Measurements from ENCODE around the gene ATRN.

DNA sequence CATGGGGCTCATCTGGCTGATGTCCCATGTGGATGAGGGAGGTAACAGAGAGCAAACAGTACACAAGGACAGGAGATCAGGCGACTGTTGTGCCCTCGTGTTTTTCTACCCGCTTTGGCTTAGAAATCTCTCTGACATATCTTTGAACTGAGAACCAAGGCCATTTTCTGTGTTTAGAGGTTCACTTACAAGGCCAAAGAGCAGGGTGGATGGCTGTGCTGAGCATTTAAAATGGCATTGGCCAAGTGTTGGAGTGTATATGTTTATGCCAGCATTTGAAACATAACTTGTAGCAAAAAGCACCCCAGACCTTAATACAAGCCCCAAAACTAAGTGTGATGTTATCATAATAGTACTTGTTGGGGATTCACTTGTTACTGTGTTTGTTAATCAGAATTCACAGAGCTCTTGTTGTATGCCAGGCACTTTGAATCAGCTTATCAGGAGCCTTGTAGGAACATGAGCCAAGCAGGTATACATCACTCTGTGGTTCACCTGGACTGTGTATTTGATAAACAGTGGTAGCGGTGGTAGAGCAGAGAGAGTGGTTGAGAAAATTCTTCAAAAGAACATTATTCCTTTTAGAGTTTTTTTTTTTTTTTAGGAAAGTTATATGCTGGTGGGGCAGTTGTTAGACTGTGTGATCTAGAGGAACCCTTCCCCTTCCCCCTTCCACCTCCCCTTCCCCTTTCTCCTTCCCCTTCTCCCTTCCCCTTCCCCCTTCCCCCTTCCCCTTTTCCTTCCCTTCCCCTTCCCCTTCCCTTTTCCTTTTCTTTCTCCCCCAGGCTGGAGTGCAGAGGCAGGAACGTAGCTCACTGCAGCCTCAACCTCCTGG, 71.3 kb downstream of the ATRN start:
- TF ChIP-seq NANOG (IDR thresholded peaks at IDR 0.05; ENCODE audit: borderline replicate concordance) (no peak), JUNB (IDR thresholded peaks at IDR 0.05; ENCODE audit: unreplicated experiment) (no peak), POLR2AphosphoS5 (IDR thresholded peaks at IDR 0.05; ENCODE audit: low read depth) (no peak)
- TF ChIP-seq, protein P1, sequence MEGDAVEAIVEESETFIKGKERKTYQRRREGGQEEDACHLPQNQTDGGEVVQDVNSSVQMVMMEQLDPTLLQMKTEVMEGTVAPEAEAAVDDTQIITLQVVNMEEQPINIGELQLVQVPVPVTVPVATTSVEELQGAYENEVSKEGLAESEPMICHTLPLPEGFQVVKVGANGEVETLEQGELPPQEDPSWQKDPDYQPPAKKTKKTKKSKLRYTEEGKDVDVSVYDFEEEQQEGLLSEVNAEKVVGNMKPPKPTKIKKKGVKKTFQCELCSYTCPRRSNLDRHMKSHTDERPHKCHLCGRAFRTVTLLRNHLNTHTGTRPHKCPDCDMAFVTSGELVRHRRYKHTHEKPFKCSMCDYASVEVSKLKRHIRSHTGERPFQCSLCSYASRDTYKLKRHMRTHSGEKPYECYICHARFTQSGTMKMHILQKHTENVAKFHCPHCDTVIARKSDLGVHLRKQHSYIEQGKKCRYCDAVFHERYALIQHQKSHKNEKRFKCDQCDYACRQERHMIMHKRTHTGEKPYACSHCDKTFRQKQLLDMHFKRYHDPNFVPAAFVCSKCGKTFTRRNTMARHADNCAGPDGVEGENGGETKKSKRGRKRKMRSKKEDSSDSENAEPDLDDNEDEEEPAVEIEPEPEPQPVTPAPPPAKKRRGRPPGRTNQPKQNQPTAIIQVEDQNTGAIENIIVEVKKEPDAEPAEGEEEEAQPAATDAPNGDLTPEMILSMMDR (conservative IDR thresholded peaks at IDR 0.05; ENCODE audit: low read depth in 2 of 2), result no peak
